Common myeloid progenitor, CD34-positive (primary cell): Measurements from ENCODE around the gene NPC1L1.
A peak's percentile ranks its signal among the peaks of the same experiment; 100 is the strongest.

ENCODE experiments used
- CTCF ChIA-PET: fragments of 350-600 bp; sonication (Branson Sonifier 250); formaldehyde crosslinking; loops from one replicate; lab custom pipeline; 2021; ENCODE audit warnings: antibody characterized with exemption; lab: Charles Lee
- POLR2A ChIA-PET: fragments of 350-600 bp; sonication (Branson Sonifier 250); formaldehyde crosslinking; loops from one replicate; lab custom pipeline; 2021; ENCODE audit warnings: antibody characterized with exemption; lab: Charles Lee
- DNase-seq, 3 donors: peaks; one replicate each; pipeline versions ENCODE4 v3.0.0 to v3.0.0-alpha.2; 2013
- H3K27ac ChIP-seq, 2 experiments: 1 replicate in 1 of 2; 2 replicates in 1 of 2; pipeline ENCODE4 v1.7.0; 2013; ENCODE audit warnings: inconsistent platforms in 2 of 2, low read length in 2 of 2, mild to moderate bottlenecking in 2 of 2, low read depth in 1 of 2, moderate library complexity in 1 of 2; ENCODE audit not compliant: severe bottlenecking in 2 of 2, insufficient read depth in 1 of 2, poor library complexity in 1 of 2
- H3K27me3 ChIP-seq, 5 experiments: replicated peaks in 2 of 5; 1 replicate in 3 of 5; 2 replicates in 2 of 5; pipeline versions ENCODE4 v1.6.1 to v1.7.0; 2013; ENCODE audit warnings: low read length in 4 of 5, mild to moderate bottlenecking in 2 of 5, moderate library complexity in 2 of 5, inconsistent platforms in 1 of 5; ENCODE audit not compliant: insufficient read depth in 5 of 5, control insufficient read depth in 4 of 5
- H3K36me3 ChIP-seq, 4 experiments: 1 replicate in 2 of 4; 2 replicates in 2 of 4; pipeline versions ENCODE4 v1.6.1 to v1.7.0; 2013; ENCODE audit warnings: low read length in 3 of 4, control low read depth in 1 of 4, mild to moderate bottlenecking in 1 of 4; ENCODE audit not compliant: control insufficient read depth in 4 of 4, insufficient read depth in 4 of 4
- H3K4me1 ChIP-seq, 4 experiments: 1 replicate in 3 of 4; 2 replicates in 1 of 4; pipeline versions ENCODE4 v1.6.1 to v1.7.1; 2013; ENCODE audit warnings: low read length in 3 of 4, mild to moderate bottlenecking in 3 of 4, control low read depth in 1 of 4, inconsistent platforms in 1 of 4, moderate library complexity in 1 of 4; ENCODE audit not compliant: control insufficient read depth in 4 of 4, insufficient read depth in 4 of 4; ENCODE audit errors: control extremely low read depth in 1 of 4
- H3K4me3 ChIP-seq, 7 experiments: 1 replicate in 4 of 7; 2 replicates in 3 of 7; pipeline versions ENCODE4 v1.5.1 to v1.7.0; 2013; ENCODE audit warnings: mild to moderate bottlenecking in 7 of 7, low read length in 6 of 7, moderate library complexity in 6 of 7, inconsistent platforms in 2 of 7, low read depth in 2 of 7, control low read depth in 1 of 7; ENCODE audit not compliant: insufficient read depth in 4 of 7, control insufficient read depth in 1 of 7; ENCODE audit errors: extremely low read depth in 1 of 7
- H3K9me3 ChIP-seq, 5 experiments: 1 replicate in 4 of 5; 2 replicates in 1 of 5; pipeline versions ENCODE4 v1.6.1 to v1.7.1; 2013; ENCODE audit warnings: low read length in 4 of 5, mild to moderate bottlenecking in 2 of 5, inconsistent platforms in 1 of 5, low read depth in 1 of 5, moderate library complexity in 1 of 5; ENCODE audit not compliant: control insufficient read depth in 4 of 5, insufficient read depth in 2 of 5; ENCODE audit errors: control extremely low read depth in 1 of 5
- WGBS: methylation state at CpG from one replicate; pipeline ENCODE4 v1.1.5; 2013; ENCODE audit not compliant: insufficient coverage; 5-methylcytosine and 5-hydroxymethylcytosine counted together

NPC1L1 gene

DNA sequence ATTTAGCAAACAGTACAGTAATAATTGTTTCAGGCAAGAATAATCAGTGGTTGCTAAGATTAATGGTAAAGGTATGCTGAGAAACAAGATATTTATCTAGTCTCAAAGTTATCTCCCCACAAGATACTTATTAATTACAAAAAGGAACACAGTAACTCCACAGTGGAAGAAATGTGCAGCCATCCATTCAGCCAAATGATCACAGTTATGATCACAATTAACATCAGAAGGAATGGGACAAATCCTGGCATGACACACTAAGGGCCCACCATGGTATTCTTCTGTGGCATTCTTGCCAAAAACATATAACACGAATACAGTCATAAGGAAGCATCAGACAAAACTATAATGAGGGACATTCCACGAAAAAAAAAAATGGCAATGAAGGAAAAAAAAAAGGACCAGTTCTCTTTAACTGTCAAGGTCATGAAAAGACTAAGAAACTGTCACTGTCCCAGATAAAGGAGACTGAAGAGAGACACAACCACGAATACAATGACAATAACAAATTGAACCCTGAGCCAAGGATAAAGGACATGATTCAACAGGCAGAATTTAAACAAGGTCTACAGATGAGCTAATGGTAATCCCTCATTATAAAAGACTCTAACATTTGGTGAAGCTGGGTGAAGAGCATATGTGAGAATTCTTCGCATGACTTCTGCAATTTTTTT lies 71.5 kb downstream of the NPC1L1 start:
- H3K4me3 ChIP-seq, result no peak overlapping the region
- no peaks in the 10 kb centered on the region for H3K4me1 ChIP-seq
- no peaks in the 10 kb centered on the region for H3K9me3 ChIP-seq
- ChIA-PET POLR2A (interaction anchor here (0.5 kb wide), 1 partner anchor 91 kb away, joined by 3 read pairs; no protein-coding TSS in a partner anchor), CTCF (interaction anchor here (0.8 to 1.6 kb wide), 2 partner anchors 15 to 20 kb away, joined by 3 to 4 read pairs; no protein-coding TSS in a partner anchor)
- no peaks in the 10 kb centered on the region for H3K27me3 ChIP-seq
- H3K27ac ChIP-seq, result no peak overlapping the region
- H3K36me3 ChIP-seq, result peaks cover 27 to 64% (median 45%) of the 10 kb centered on the region in 4 experiments
- no peak for DNase-seq
- WGBS, result 100% methylated on average over 2 of the region's 4 CpGs

- ChIA-PET POLR2A (no interaction called here), CTCF (interaction anchor here (1.7 to 2.1 kb wide), 2 partner anchors 8 to 226 kb away, joined by 5 to 8 read pairs; no protein-coding TSS in a partner anchor)
- Histone ChIP-seq H3K27ac (no peak overlapping the region), H3K27me3 (no peaks in the 10 kb centered on the region), H3K4me1 (peaks cover 0 to 2% (median 0%) of the 10 kb centered on the region in 4 experiments), H3K36me3 (peaks cover 17 to 54% (median 38%) of the 10 kb centered on the region in 4 experiments), H3K4me3 (no peak overlapping the region), H3K9me3 (no peaks in the 10 kb centered on the region)
- DNase-seq, result no peak
- 96% methylated on average over 4 of the region's 4 CpGs for WGBS
These were observed 73.9 kb downstream of the NPC1L1 start for GRCh38 chr7:44467217-44467548.

- peaks cover 14 to 48% (median 33%) of the 10 kb centered on the region in 4 experiments for H3K36me3 ChIP-seq
- H3K27me3 ChIP-seq, result no peaks in the 10 kb centered on the region
- no peak for DNase-seq
- POLR2A ChIA-PET, result no interaction called here
- H3K9me3 ChIP-seq, result no peaks in the 10 kb centered on the region
- H3K4me1 ChIP-seq, result peaks cover 1 to 7% (median 4%) of the 10 kb centered on the region in 4 experiments
- H3K27ac ChIP-seq, result no peak overlapping the region
- CTCF ChIA-PET, result interaction anchor here (0.7 to 2.1 kb wide), 3 partner anchors 9 to 226 kb away, joined by 3 to 8 read pairs (median 5); no protein-coding TSS in a partner anchor
- H3K4me3 ChIP-seq, result no peak overlapping the region
- 96% methylated on average over 3 of the region's 4 CpGs for WGBS
These were observed 74.6 kb downstream of the NPC1L1 start for GRCh38 chr7:44466300-44467216.

DNA sequence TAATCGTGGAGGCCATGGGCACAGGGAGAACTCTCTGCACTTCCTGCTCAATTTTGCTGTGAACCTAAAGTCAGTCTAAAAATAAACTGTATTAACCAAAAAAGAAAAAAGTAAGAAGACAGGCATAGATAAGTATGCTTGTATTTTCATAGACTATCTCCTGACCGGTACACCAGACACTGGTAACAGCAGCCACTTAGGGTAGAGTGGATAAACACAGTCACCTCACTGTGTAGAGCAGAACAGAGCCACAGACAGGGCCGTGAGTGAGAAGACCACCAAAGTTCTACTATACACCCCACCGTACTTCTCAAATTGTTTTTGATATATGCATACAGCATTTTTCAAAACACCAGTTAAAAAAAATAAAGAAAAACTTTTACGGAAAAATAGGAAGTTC lies 75.6 kb downstream of the NPC1L1 start:
- no peaks in the 10 kb centered on the region for H3K27me3 ChIP-seq
- ChIA-PET POLR2A (no interaction called here), CTCF (interaction anchor here (0.5 to 2.1 kb wide), 3 partner anchors 10 to 107 kb away, joined by 3 to 8 read pairs (median 3); no protein-coding TSS in a partner anchor)
- H3K4me3 ChIP-seq, result no peak overlapping the region
- peaks cover 11 to 18% (median 14%) of the 10 kb centered on the region in 4 experiments for H3K4me1 ChIP-seq
- no peak overlapping the region for H3K27ac ChIP-seq
- peaks cover 8 to 40% (median 27%) of the 10 kb centered on the region in 4 experiments for H3K36me3 ChIP-seq
- no peak for DNase-seq
- 90% methylated on average over 2 of the region's 5 CpGs for WGBS
- H3K9me3 ChIP-seq, result no peaks in the 10 kb centered on the region

DNA sequence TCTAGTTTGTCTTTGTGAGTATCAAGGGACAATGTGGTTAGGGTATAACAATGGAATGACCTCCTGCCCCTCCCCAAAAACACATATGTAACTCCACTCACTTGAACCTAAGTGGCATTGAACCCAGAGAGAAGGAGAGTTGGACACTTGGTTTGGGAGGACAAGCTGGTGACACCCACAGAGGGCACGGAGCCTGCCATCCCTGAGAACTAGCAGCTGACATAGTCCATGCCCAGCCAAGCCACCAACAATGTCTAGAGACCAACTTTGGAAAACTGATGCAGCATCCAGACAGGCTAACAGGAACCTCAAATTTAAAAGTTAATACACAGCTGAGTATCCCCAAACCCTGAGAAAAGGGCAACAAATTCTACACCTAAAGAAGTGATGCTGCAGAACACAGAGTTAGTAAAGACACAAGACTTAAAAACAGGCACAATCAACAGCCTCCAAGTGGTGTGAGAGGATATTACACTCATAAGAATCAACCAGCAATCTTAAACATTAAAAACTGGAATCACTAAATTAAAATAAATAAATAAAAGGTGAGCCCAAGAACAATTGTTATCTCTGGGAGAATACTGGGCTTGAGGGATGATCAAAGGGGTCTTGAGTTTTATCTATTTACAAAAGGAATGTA lies 77.8 kb downstream of the NPC1L1 start:
- Histone ChIP-seq H3K4me3 (no peak overlapping the region), H3K27me3 (no peaks in the 10 kb centered on the region), H3K4me1 (peaks cover 13 to 24% (median 18%) of the 10 kb centered on the region in 4 experiments), H3K27ac (no peak overlapping the region), H3K36me3 (peaks cover 2 to 37% (median 16%) of the 10 kb centered on the region in 4 experiments), H3K9me3 (no peaks in the 10 kb centered on the region)
- POLR2A ChIA-PET, result no interaction called here
- CTCF ChIA-PET, result interaction anchor here (0.6 to 1.1 kb wide), 2 partner anchors 9 to 11 kb away, joined by 3 to 4 read pairs; no protein-coding TSS in a partner anchor
- WGBS, result 100% methylated on average over 1 of the region's 1 CpG
- DNase-seq, result peak; percentile 10 to 44 (median 42)
